Lung (tissue), 12 donors: ENCODE measurements around the gene RRAS. TPM values are rescaled to one million over a fixed set of nuclear protein-coding genes. Genes with fewer than 3 reads are reported as not detected.
A peak's percentile ranks its signal among the peaks of the same experiment; 100 is the strongest.

ENCODE experiments used
- ATAC-seq: fragments of 200-7000 bp; cut with Tn5 transposase; one replicate; pipeline ENCODE4 v1.9.1; 2020; ENCODE audit warnings: moderate number of reproducible peaks; ENCODE audit not compliant: insufficient read depth, low FRiP score
- DNase-seq, 3 donors: peaks; one replicate each; pipeline ENCODE4 v3.0.0-alpha.2; 2013 to 2017
- H3K27ac ChIP-seq, 2 donors: one replicate each; pipeline ENCODE4 v1.5.1; 2013; ENCODE audit warnings: mild to moderate bottlenecking in 2 of 2, moderate library complexity in 2 of 2, control low read depth in 1 of 2, inconsistent platforms in 1 of 2, low read depth in 1 of 2, low read length in 1 of 2
- H3K27me3 ChIP-seq, 3 donors: one replicate each; pipeline ENCODE4 v1.5.1; 2013; ENCODE audit warnings: low read length in 2 of 3; ENCODE audit not compliant: control insufficient read depth in 3 of 3, insufficient read depth in 3 of 3
- H3K36me3 ChIP-seq, 4 donors: one replicate each; pipeline ENCODE4 v1.5.1; 2013; ENCODE audit warnings: low read length in 4 of 4, mild to moderate bottlenecking in 1 of 4, moderate library complexity in 1 of 4; ENCODE audit not compliant: control insufficient read depth in 4 of 4, insufficient read depth in 4 of 4
- H3K4me1 ChIP-seq, 5 donors: one replicate each; pipeline ENCODE4 v1.5.1; 2013; ENCODE audit warnings: low read length in 5 of 5, mild to moderate bottlenecking in 2 of 5, moderate library complexity in 1 of 5; ENCODE audit not compliant: control insufficient read depth in 5 of 5, insufficient read depth in 5 of 5
- H3K4me3 ChIP-seq: one replicate; pipeline ENCODE4 v1.5.1; 2013; ENCODE audit warnings: mild to moderate bottlenecking, control low read depth, moderate library complexity
- H3K9ac ChIP-seq, 2 donors: one replicate each; pipeline ENCODE4 v1.5.1; 2013; ENCODE audit warnings: low read length in 2 of 2, control low read depth in 1 of 2; ENCODE audit not compliant: insufficient read depth in 1 of 2
- H3K9me3 ChIP-seq, 4 donors: one replicate each; pipeline ENCODE4 v1.5.1; 2013; ENCODE audit warnings: low read length in 3 of 4, mild to moderate bottlenecking in 1 of 4, moderate library complexity in 1 of 4; ENCODE audit not compliant: control insufficient read depth in 4 of 4, insufficient read depth in 3 of 4
- CTCF ChIP-seq: IDR thresholded peaks from 2 replicates; pipeline ENCODE4 v1.5.1; 2012; ENCODE audit warnings: mild to moderate bottlenecking; ENCODE audit errors: control extremely low read depth, extremely low read depth
- WGBS, 2 donors: extraction: QIAGEN DNeasy Blood & Tissue Kit; methylation state at CpG; one replicate each; pipeline ENCODE4 v1.1.7; 2013; 5-methylcytosine and 5-hydroxymethylcytosine counted together
- polyA plus RNA-seq, 2 donors: library from polyadenylated mRNA; stranded (reverse); fragments of 200-250 nt; gene quantifications; one replicate each; pipeline ENCODE4 v1.2.1, GENCODE V29; 2013
- total RNA-seq, 2 donors: library from RNA; depleted of rRNA in 1 of 2; stranded (reverse); fragments of >200 nt in 1 of 2; gene quantifications; one replicate each; pipeline ENCODE4 v1.2.1, GENCODE V29; 2014 to 2021
- donor health status: control.
- donor health status: control.
- donor health status: Bipolar disorder and iron deficiency.
- donor health status: healthy.
- donor health status: DM: yes; HTN: yes; CAD: no.

RRAS gene
- total and polyA plus RNA-seq, 4 donors = 26.3 to 180 (median 106) TPM

GRCh38 chr19:49591731-49592485 lies 48.0 kb downstream of the RRAS start:
- peak overlapping the region in 1 of 2 donors; percentile 7 for H3K9ac ChIP-seq
- WGBS, 2 donors = 0 to 1% methylated on average over 49 to 51 of the region's 51 CpGs
- TF ChIP-seq CTCF = no peak
- no peaks in the 10 kb centered on the region for H3K9me3 ChIP-seq
- peaks cover 0 to 18% (median 3%) of the 10 kb centered on the region in 5 donors for H3K4me1 ChIP-seq
- H3K36me3 ChIP-seq = peaks cover 0 to 27% (median 12%) of the 10 kb centered on the region in 4 donors
- peak overlapping the region; percentile 66 for H3K4me3 ChIP-seq
- peak; percentile 54 to 57 (median 56) for DNase-seq
- H3K27me3 ChIP-seq = no peaks in the 10 kb centered on the region
- ATAC-seq = no peak
- H3K27ac ChIP-seq = peak overlapping the region; percentile 72 to 86

- Histone ChIP-seq H3K27me3 (no peaks in the 10 kb centered on the region), H3K9ac (peak within 1 kb of the TSS; percentile 11 to 42), H3K9me3 (no peaks in the 10 kb centered on the region), H3K27ac (peak within 1 kb of the TSS; percentile 90 to 99), H3K4me1 (peaks cover 0 to 18% (median 3%) of the 10 kb centered on the region in 5 donors), H3K36me3 (peaks cover 0 to 20% (median 10%) of the 10 kb centered on the region in 4 donors), H3K4me3 (peak within 1 kb of the TSS; percentile 70)
- WGBS, 2 donors = 0 to 1% methylated on average over 19 to 56 of the region's 66 CpGs
- TF ChIP-seq CTCF = no peak
- ATAC-seq = peak; percentile 27
- peak; percentile 87 to 91 (median 90) for DNase-seq
Observed at GRCh38 chr19:49590971-49591730, 48.8 kb downstream of the RRAS start, which contains the start of gene PRR12. TSS of gene PRR12 (plus strand) at chr19:49591182. CDS start at chr19:49591655, 473 bp downstream.

- no peak for TF ChIP-seq CTCF
- DNase-seq = peak; percentile 97 to 98 (median 98)
- H3K9ac ChIP-seq = peak overlapping the region; percentile 11 to 42
Observed at GRCh38 chr19:49590071-49590970, 49.6 kb downstream of the RRAS start.

More at GRCh38 chr19:49590071-49590970, 49.6 kb downstream of the RRAS start:
- peaks cover 0 to 18% (median 3%) of the 10 kb centered on the region in 5 donors for H3K4me1 ChIP-seq
- peaks cover 0 to 12% (median 9%) of the 10 kb centered on the region in 4 donors for H3K36me3 ChIP-seq
- WGBS, 2 donors = 0% methylated on average over 57 to 58 of the region's 58 CpGs
- H3K4me3 ChIP-seq = peak overlapping the region; percentile 54
- ATAC-seq = peak; percentile 91
- H3K9me3 ChIP-seq = no peaks in the 10 kb centered on the region
- peak overlapping the region; percentile 90 to 99 for H3K27ac ChIP-seq
- H3K27me3 ChIP-seq = no peaks in the 10 kb centered on the region
